Prostate gland (tissue), 2 donors: Measurements from ENCODE around the gene AGBL5.

Experiments used
- CTCF ChIP-seq, 4 experiments: fragments of 200-600 bp in 2 of 4; fragments of 450-650 bp in 2 of 4; sonication (generic) in 2 of 4; IDR thresholded peaks; 1 replicate in 3 of 4; 2 replicates in 1 of 4; pipeline ENCODE4 v1.5.1; 2016 to 2019; ENCODE audit warnings: antibody characterized with exemption in 4 of 4, mild to moderate bottlenecking in 2 of 4, moderate library complexity in 2 of 4
- POLR2A ChIP-seq: fragments of 450-650 bp; IDR thresholded peaks from one replicate; pipeline ENCODE4 v1.6.1; 2016; ENCODE audit warnings: antibody characterized with exemption, mild to moderate bottlenecking
- POLR2AphosphoS5 ChIP-seq: sonication (generic); formaldehyde crosslinking; IDR thresholded peaks from one replicate; pipeline ENCODE4 v1.6.1; 2017; ENCODE audit warnings: antibody characterized with exemption

GRCh38 chr2:27115519-27115918 is 64.1 kb downstream of the AGBL5 start:
- no peak for TF ChIP-seq CTCF (IDR thresholded peaks at IDR 0.05)
- no peak for TF ChIP-seq POLR2AphosphoS5
- TF ChIP-seq POLR2A, result no peak
